ENCODE results near the gene MBD4. TPM values are rescaled to one million over a fixed set of nuclear protein-coding genes. Genes with fewer than 3 reads are reported as not detected.
"Not testable (repeated sequence)": the region's sequence is repeated elsewhere in the genome, so short reads cannot be mapped to it uniquely, and the experiment has no call there.

Gene MBD4
- total RNA-seq (2014; rRNA removed; shearing (Covaris generic)), result 14.0 and 18.9 TPM in 2 replicates

- in situ Hi-C loops (cut with HindIII; ENCODE audit: low sequenced_read_pairs), result no loop called here
- DNase-seq (ENCODE audit: low spot score), result peak; percentile 99
These were observed at the start of gene MBD4, which contains the start of gene IFT122 for GRCh38 chr3:129439817-129440617. TSS of gene MBD4 (minus strand) at chr3:129439948. CDS start at chr3:129439833, 115 bp downstream. TSS of gene IFT122 (plus strand) at chr3:129440224. CDS start at chr3:129440331, 107 bp downstream.

- DNase-seq (ENCODE audit: low spot score); in situ Hi-C loops (cut with HindIII; ENCODE audit: low sequenced_read_pairs): not testable (repeated sequence)
These were observed 49.5 kb upstream of the MBD4 start for GRCh38 chr3:129489258-129489657.

GRCh38 chr3:129487868-129488335 is 48.2 kb upstream of the MBD4 start:
- DNase-seq (ENCODE audit: low spot score); in situ Hi-C loops (cut with HindIII; ENCODE audit: low sequenced_read_pairs): not testable (repeated sequence)

GRCh38 chr3:129487183-129487867 is 47.6 kb upstream of the MBD4 start:
- in situ Hi-C loops (cut with HindIII; ENCODE audit: low sequenced_read_pairs), result no loop called here
- no peak for DNase-seq (ENCODE audit: low spot score)

GRCh38 chr3:129486664-129487035 is 46.9 kb upstream of the MBD4 start:
- DNase-seq (ENCODE audit: low spot score), result no peak
- in situ Hi-C loops (cut with HindIII; ENCODE audit: low sequenced_read_pairs), result no loop called here

- in situ Hi-C loops (cut with HindIII; ENCODE audit: low sequenced_read_pairs), result no loop called here
- DNase-seq (ENCODE audit: low spot score), result no peak
These were observed 46.2 kb upstream of the MBD4 start for GRCh38 chr3:129485721-129486663.

- DNase-seq (ENCODE audit: low spot score); in situ Hi-C loops (cut with HindIII; ENCODE audit: low sequenced_read_pairs): not testable (repeated sequence)
These were observed 45.4 kb upstream of the MBD4 start for GRCh38 chr3:129485146-129485545.

- DNase-seq (ENCODE audit: low spot score), result no peak
- in situ Hi-C loops (cut with HindIII; ENCODE audit: low sequenced_read_pairs), result no loop called here
These were observed 44.1 kb upstream of the MBD4 start for GRCh38 chr3:129483870-129484269.

- DNase-seq (ENCODE audit: low spot score), result no peak
These were observed 43.0 kb upstream of the MBD4 start for GRCh38 chr3:129482721-129483120.

GRCh38 chr3:129481766-129482332 is 42.1 kb upstream of the MBD4 start:
- in situ Hi-C loops (cut with HindIII; ENCODE audit: low sequenced_read_pairs), result no loop called here
- DNase-seq (ENCODE audit: low spot score), result no peak

More at GRCh38 chr3:129482721-129483120, 43.0 kb upstream of the MBD4 start:
- in situ Hi-C loops (cut with HindIII; ENCODE audit: low sequenced_read_pairs), result no loop called here

GRCh38 chr3:129481225-129481765 is 41.5 kb upstream of the MBD4 start:
- in situ Hi-C loops (cut with HindIII; ENCODE audit: low sequenced_read_pairs), result not testable (repeated sequence)

GRCh38 chr3:129476586-129476985 is 36.8 kb upstream of the MBD4 start:
- no peak for DNase-seq (ENCODE audit: low spot score)
- in situ Hi-C loops (cut with HindIII; ENCODE audit: low sequenced_read_pairs), result no loop called here

More at GRCh38 chr3:129481225-129481765, 41.5 kb upstream of the MBD4 start:
- DNase-seq (ENCODE audit: low spot score), result peak; percentile 30

GRCh38 chr3:129475863-129476262 is 36.1 kb upstream of the MBD4 start:
- in situ Hi-C loops (cut with HindIII; ENCODE audit: low sequenced_read_pairs), result no loop called here
- no peak for DNase-seq (ENCODE audit: low spot score)

GRCh38 chr3:129474984-129475804 is 35.4 kb upstream of the MBD4 start:
- in situ Hi-C loops (cut with HindIII; ENCODE audit: low sequenced_read_pairs), result no loop called here
- DNase-seq (ENCODE audit: low spot score), result no peak

- DNase-seq (ENCODE audit: low spot score), result no peak
- in situ Hi-C loops (cut with HindIII; ENCODE audit: low sequenced_read_pairs), result no loop called here
These were observed 34.0 kb upstream of the MBD4 start for GRCh38 chr3:129473769-129474152.

GRCh38 chr3:129473067-129473768 is 33.5 kb upstream of the MBD4 start:
- in situ Hi-C loops (cut with HindIII; ENCODE audit: low sequenced_read_pairs), result no loop called here
- DNase-seq (ENCODE audit: low spot score), result no peak

- in situ Hi-C loops (cut with HindIII; ENCODE audit: low sequenced_read_pairs), result no loop called here
- no peak for DNase-seq (ENCODE audit: low spot score)
These were observed 31.1 kb upstream of the MBD4 start for GRCh38 chr3:129470861-129471260.

Data from G401 (cell line).